T-cell (primary cell): Measurements from ENCODE around the gene ABCC5. TPM values are rescaled to one million over a fixed set of nuclear protein-coding genes. Genes with fewer than 3 reads are reported as not detected.
A peak's percentile ranks its signal among the peaks of the same experiment; 100 is the strongest.
"Not testable (repeated sequence)": the region's sequence is repeated elsewhere in the genome, so short reads cannot be mapped to it uniquely, and the experiment has no call there.

Source experiments
- ATAC-seq, 4 experiments: fragments of 200-7000 bp in 3 of 4; fragments of 150-1000 bp in 1 of 4; cut with Tn5 transposase; replicated peaks in 1 of 4; 1 replicate in 3 of 4; 2 replicates in 1 of 4; pipeline ENCODE4 v1.10.0; 2021; ENCODE audit warnings: moderate library complexity in 3 of 4, mild to moderate bottlenecking in 2 of 4, moderate number of reproducible peaks in 1 of 4
- CTCF ChIA-PET, 2 donors: fragments of 300-600 bp; sonication (Branson Sonifier 250); formaldehyde crosslinking; loops; one replicate each; lab custom pipeline; 2022; ENCODE audit warnings: antibody characterized with exemption in 2 of 2; lab: Charles Lee
- POLR2A ChIA-PET, 2 donors: fragments of 300-600 bp; sonication (Branson Sonifier 250); formaldehyde crosslinking; loops; one replicate each; lab custom pipeline; 2022; ENCODE audit warnings: antibody characterized with exemption in 2 of 2; lab: Charles Lee
- DNase-seq, 35 experiments: peaks; one replicate each; pipeline versions ENCODE4 v3.0.0 to v3.0.0-alpha.2; 2013 to 2023
- H3K27ac ChIP-seq: one replicate; pipeline ENCODE4 v1.5.1; 2013; ENCODE audit warnings: low read length
- H3K27me3 ChIP-seq, 2 experiments: replicated peaks in 1 of 2; 1 replicate in 1 of 2; 2 replicates in 1 of 2; pipeline versions ENCODE4 v1.6.1 to v1.7.0; 2013; ENCODE audit warnings: low read length in 1 of 2, mixed read lengths in 1 of 2; ENCODE audit not compliant: control insufficient read depth in 2 of 2, insufficient read depth in 2 of 2; ENCODE audit errors: extremely low read depth in 1 of 2
- H3K36me3 ChIP-seq, 2 donors: 1 replicate in 1 of 2; 2 replicates in 1 of 2; pipeline versions ENCODE4 v1.6.1 to v1.7.0; 2013; ENCODE audit warnings: low read length in 1 of 2; ENCODE audit not compliant: control insufficient read depth in 2 of 2, insufficient read depth in 1 of 2; ENCODE audit errors: extremely low read depth in 1 of 2
- H3K4me1 ChIP-seq, 2 experiments: 1 replicate in 1 of 2; 2 replicates in 1 of 2; pipeline versions ENCODE4 v1.6.1 to v1.7.0; 2013; ENCODE audit warnings: low read length in 2 of 2, mixed read lengths in 1 of 2; ENCODE audit not compliant: insufficient read depth in 2 of 2, control insufficient read depth in 1 of 2; ENCODE audit errors: extremely low read depth in 1 of 2
- H3K4me3 ChIP-seq, 2 donors: 1 replicate in 1 of 2; 2 replicates in 1 of 2; pipeline versions ENCODE4 v1.5.1 to v1.7.0; 2013; ENCODE audit warnings: mild to moderate bottlenecking in 2 of 2, low read length in 1 of 2, moderate library complexity in 1 of 2; ENCODE audit not compliant: control insufficient read depth in 1 of 2; ENCODE audit errors: extremely low read depth in 1 of 2
- H3K9me3 ChIP-seq: 2 replicates; pipeline ENCODE4 v1.7.0; 2013
- H3K27ac Mint-ChIP-seq, 2 donors: one replicate each; pipeline ENCODE4 v1.8.0; 2020 to 2021; ENCODE audit warnings: mild to moderate bottlenecking in 2 of 2, mixed read lengths in 2 of 2
- H3K27me3 Mint-ChIP-seq, 2 donors: one replicate each; pipeline ENCODE4 v1.8.0; 2021 to 2022; ENCODE audit warnings: mixed read lengths in 2 of 2
- H3K36me3 Mint-ChIP-seq: one replicate; pipeline ENCODE4 v1.8.0; 2021; ENCODE audit warnings: mixed read lengths
- H3K4me1 Mint-ChIP-seq, 3 donors: one replicate each; pipeline ENCODE4 v1.8.0; 2020 to 2022; ENCODE audit warnings: mixed read lengths in 3 of 3, mild to moderate bottlenecking in 1 of 3
- H3K4me3 Mint-ChIP-seq, 3 donors: one replicate each; pipeline ENCODE4 v1.8.0; 2020 to 2022; ENCODE audit warnings: mild to moderate bottlenecking in 3 of 3, mixed read lengths in 3 of 3, moderate library complexity in 3 of 3
- H3K9me3 Mint-ChIP-seq, 3 donors: one replicate each; pipeline ENCODE4 v1.8.0; 2020 to 2022; ENCODE audit warnings: mixed read lengths in 3 of 3
- WGBS: methylation state at CpG from one replicate; pipeline ENCODE4 v1.1.5; 2013; ENCODE audit warnings: missing lambda C conversion rate; ENCODE audit not compliant: insufficient coverage; 5-methylcytosine and 5-hydroxymethylcytosine counted together
- total RNA-seq, 35 experiments: library from RNA in 6 of 35; stranded (reverse) in 6 of 35; fragments of 120-200 nt in 1 of 35; gene quantifications; one replicate each; pipeline versions ENCODE4 v1.2.1 to v1.2.4 and lab custom pipeline; 2013 to 2026

Gene ABCC5
- total RNA-seq, 5 donors from 2014 or later (not counting 1 experiment from before 2014, with no cell fraction given) = 17.6 to 34.3 (median 30.2) TPM

DNA sequence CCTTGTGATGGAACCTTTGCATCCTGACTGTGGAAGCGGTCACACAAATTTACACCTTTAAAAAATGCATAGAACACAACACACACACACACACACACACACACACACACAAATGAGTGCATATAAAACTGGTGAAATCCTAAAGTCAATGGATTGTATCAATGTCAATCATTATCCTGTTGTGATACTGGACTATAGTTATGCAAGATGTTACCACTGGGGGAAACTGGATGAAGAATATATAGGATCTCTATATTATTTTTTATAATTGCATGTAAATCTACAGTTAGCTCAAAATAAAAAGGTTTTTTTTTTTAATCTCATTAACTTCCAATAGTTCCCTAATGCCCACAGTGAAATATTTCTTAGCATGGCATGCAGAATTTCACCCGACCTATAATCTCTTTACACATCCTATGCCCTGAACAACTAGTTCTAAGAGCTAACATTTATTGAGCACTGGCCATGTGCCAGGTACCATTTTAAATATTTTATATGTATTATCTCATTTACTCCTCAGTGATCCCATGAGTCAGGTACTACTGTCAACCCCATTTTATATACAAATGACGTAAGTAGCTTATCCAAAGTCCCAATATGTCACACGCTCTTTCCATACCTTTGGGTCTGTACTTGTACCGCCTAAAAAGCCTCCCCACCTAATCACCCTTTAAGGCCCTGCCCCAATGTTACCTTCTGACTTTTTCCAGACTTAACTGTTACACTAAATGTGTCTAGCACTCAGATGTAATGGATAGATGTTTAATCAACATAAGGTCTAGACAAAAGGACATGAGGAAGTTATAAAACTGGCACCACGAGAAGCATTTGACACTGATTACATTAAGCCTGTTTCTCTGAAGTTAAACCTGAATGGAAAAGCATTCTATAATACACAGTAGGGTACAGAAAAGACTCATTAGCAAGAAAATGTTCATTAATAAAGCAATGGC lies 5.5 kb downstream of the ABCC5 start:
- Histone ChIP-seq H3K27ac (no peak overlapping the region), H3K4me3 (no peak overlapping the region), H3K9me3 (no peaks in the 10 kb centered on the region), H3K36me3 (peaks cover 9 to 11% of the 10 kb centered on the region in 2 donors), H3K4me1 (peaks cover 6 to 7% of the 10 kb centered on the region in 2 experiments), H3K27me3 (no peaks in the 10 kb centered on the region)
- WGBS = no CpG with 5 or more reads among the region's 6 CpGs
- no peaks in the 10 kb centered on the region for H3K9me3 Mint-ChIP-seq
- ChIA-PET POLR2A (interaction anchor here in 1 of 2 donors (0.6 to 0.7 kb wide), 2 partner anchors 190 to 303 kb away, joined by 3 to 4 read pairs; no protein-coding TSS in a partner anchor), CTCF (interaction anchor here in 1 of 2 donors (1.0 kb wide), 1 partner anchor 544 kb away, joined by 3 read pairs; no protein-coding TSS in a partner anchor)
- H3K4me1 Mint-ChIP-seq = peaks cover 7 to 18% (median 15%) of the 10 kb centered on the region in 3 donors
- peaks cover 40% of the 10 kb centered on the region for H3K36me3 Mint-ChIP-seq
- no peak overlapping the region for H3K4me3 Mint-ChIP-seq
- ATAC-seq (no peak), DNase-seq (no peak)
- no peak overlapping the region for H3K27ac Mint-ChIP-seq
- H3K27me3 Mint-ChIP-seq = no peaks in the 10 kb centered on the region

DNA sequence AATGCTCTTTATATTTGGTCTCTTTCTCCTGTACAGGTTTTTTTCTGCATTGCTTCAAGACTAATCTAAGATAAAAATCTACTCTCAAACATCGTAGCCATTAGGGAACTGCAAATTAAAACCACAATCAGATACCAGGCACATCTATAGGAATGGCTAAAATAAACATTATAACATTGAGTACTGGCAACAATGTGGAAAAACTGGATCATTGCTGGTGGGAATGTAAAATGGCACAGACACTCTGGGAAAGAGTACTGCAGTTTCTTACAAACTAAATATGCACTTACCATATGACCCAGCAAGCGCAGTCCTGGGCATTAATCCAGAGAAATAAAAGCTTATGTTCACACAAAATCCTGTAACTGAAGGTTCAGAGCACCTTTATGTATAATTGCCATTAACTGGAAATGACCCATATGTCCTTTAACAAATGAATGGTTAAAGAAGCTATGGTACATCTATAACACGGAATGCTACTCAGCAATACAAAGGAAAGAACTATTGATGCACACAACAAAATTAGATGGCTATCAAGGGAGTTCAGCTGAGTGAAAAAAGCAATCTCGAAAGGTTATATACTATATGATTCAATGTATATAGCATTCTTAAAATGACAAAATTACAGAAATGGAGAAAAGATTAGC lies 6.3 kb downstream of the ABCC5 start:
- H3K9me3 Mint-ChIP-seq = no peaks in the 10 kb centered on the region
- H3K36me3 Mint-ChIP-seq = peaks cover 40% of the 10 kb centered on the region
- Histone ChIP-seq H3K27me3 (no peaks in the 10 kb centered on the region), H3K36me3 (peaks cover 9 to 11% of the 10 kb centered on the region in 2 donors), H3K9me3 (no peaks in the 10 kb centered on the region), H3K4me1 (no peaks in the 10 kb centered on the region), H3K4me3 (no peak overlapping the region), H3K27ac (no peak overlapping the region)
- POLR2A ChIA-PET = interaction anchor here in 1 of 2 donors (0.6 kb wide), 1 partner anchor 304 kb away, joined by 3 read pairs; no protein-coding TSS in a partner anchor
- ATAC-seq (no peak), DNase-seq (no peak)
- WGBS = no CpG with 5 or more reads among the region's 4 CpGs
- H3K4me1 Mint-ChIP-seq = peaks cover 5 to 15% (median 11%) of the 10 kb centered on the region in 3 donors
- H3K27me3 Mint-ChIP-seq = no peaks in the 10 kb centered on the region
- H3K4me3 Mint-ChIP-seq = no peak overlapping the region
- H3K27ac Mint-ChIP-seq = no peak overlapping the region
- CTCF ChIA-PET = interaction anchor here in 1 of 2 donors (1.0 kb wide), 1 partner anchor 543 kb away, joined by 3 read pairs; no protein-coding TSS in a partner anchor

DNA sequence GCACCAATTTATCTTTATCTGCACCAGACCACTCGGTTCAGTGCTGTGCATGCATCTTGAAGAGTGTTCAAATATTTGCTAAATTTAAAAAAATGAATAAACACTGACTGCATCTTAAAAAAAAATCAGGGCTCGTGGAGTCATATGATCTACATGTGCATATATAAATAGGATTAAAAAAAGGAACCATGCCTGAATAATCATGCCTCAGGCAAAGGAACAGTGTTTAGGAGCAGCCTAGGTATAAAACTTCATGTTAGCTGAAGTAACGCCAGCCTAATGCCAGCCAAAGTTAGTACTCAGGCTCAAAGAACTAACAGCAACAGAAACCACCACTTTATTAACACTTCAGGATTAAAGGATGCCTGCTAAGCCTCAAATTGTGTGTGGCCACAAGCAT lies 9.5 kb downstream of the ABCC5 start:
- DNase-seq (no peak), ATAC-seq (no peak)
- H3K4me3 ChIP-seq = no peak overlapping the region
- ChIA-PET CTCF (interaction anchor here in 1 of 2 donors (1.9 kb wide), 1 partner anchor 10 kb away, joined by 6 read pairs; the partner anchor contains the start of gene ABCC5), POLR2A (no interaction called here)
- H3K4me1 Mint-ChIP-seq = peaks cover 9 to 16% (median 14%) of the 10 kb centered on the region in 3 donors
- H3K36me3 ChIP-seq = peaks cover 11 to 13% of the 10 kb centered on the region in 2 donors
- peaks cover 0 to 3% of the 10 kb centered on the region in 2 experiments for H3K4me1 ChIP-seq
- no peaks in the 10 kb centered on the region for H3K9me3 Mint-ChIP-seq
- no CpG with 5 or more reads among the region's 3 CpGs for WGBS
- no peak overlapping the region for H3K27ac ChIP-seq
- no peak overlapping the region for H3K27ac Mint-ChIP-seq
- H3K27me3 Mint-ChIP-seq = no peaks in the 10 kb centered on the region
- H3K4me3 Mint-ChIP-seq = no peak overlapping the region
- peaks cover 38% of the 10 kb centered on the region for H3K36me3 Mint-ChIP-seq
- H3K27me3 ChIP-seq = no peaks in the 10 kb centered on the region
- H3K9me3 ChIP-seq = no peaks in the 10 kb centered on the region

DNA sequence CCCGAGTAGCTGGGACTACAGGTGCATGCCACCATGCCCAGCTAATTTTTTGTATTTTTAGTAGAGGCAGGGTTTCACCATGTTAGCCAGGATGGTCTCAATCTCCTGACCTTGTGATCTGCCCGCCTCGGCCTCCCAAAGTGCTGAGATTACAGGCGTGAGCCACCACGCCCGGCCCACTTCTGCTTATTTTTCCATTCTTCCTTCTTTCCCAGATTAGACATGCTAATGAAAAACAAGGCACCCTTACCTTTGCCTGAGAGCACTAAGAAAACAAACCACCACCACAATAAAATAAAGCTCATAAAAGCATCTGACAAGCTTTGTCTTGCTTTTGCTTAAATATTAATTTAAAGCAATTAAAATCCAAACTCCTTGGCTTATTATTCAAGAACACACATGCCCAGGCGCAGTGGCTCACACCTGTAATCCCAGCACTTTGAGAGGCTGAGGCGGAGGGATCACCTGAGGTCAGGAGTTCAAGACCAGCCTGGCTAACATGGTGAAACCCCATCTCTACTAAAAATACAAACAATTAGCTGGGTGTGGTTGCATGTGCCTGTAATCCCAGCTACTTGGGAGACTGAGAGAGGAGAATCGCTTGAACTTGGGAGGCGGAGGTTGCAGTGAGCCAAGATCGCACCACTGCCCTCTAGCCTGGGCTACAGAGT lies 10.4 kb downstream of the ABCC5 start:
- peaks cover 13 to 15% of the 10 kb centered on the region in 2 donors for H3K36me3 ChIP-seq
- Mint-ChIP-seq H3K36me3 (peaks cover 36% of the 10 kb centered on the region), H3K4me1 (peaks cover 9 to 21% (median 14%) of the 10 kb centered on the region in 3 donors)
- ChIA-PET CTCF (interaction anchor here in 1 of 2 donors (1.5 to 1.9 kb wide), 2 partner anchors 9 to 11 kb away, joined by 4 to 6 read pairs; partner anchors contain the start of gene ABCC5), POLR2A (interaction anchor here in 1 of 2 donors (0.5 kb wide), 1 partner anchor 107 kb away, joined by 5 read pairs; no protein-coding TSS in a partner anchor)
- not testable (repeated sequence) for H3K9me3 ChIP-seq, H3K9me3 Mint-ChIP-seq, DNase-seq, H3K27ac ChIP-seq, ATAC-seq, H3K4me3 ChIP-seq, H3K27me3 Mint-ChIP-seq, H3K4me3 Mint-ChIP-seq, H3K27me3 ChIP-seq, H3K27ac Mint-ChIP-seq, H3K4me1 ChIP-seq
- WGBS = 100% methylated on average over 2 of the region's 11 CpGs

DNA sequence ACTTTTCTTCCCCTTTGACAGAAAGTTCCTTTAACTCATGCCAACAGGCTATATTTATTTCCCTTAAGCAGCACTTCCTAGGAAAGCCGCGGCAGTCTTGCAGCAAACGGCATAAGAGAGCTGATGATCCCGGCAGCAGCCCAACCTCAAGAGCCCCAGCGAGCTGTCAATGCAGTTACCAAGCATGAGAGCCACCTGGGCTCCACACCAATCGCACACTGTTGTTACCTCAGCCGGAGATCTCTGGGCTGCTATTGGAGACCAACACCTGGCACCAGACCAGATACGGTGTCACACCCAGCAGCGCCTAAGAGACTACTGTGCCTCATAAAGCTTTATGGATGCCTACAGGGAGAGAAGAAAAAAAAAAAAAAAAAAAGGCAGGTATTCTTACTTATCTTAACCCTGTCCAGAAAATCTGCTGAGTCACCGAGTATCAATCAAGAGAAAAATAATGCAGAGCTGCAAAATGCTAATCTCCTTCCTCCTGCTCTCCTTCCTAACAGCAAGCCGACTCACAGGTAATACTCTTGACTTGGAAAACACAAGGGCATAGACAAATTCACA lies 11.7 kb downstream of the ABCC5 start:
- ChIA-PET POLR2A (interaction anchor here (0.6 kb wide), 3 partner anchors 9 to 158 kb away, joined by 3 to 6 read pairs (median 4); no protein-coding TSS in a partner anchor), CTCF (interaction anchor here (0.6 to 1.9 kb wide), 5 partner anchors 10 to 231 kb away, joined by 3 to 6 read pairs (median 4); partner anchors contain the start of gene ABCC5 (in 1 of the 2))
- no peaks in the 10 kb centered on the region for H3K27me3 ChIP-seq
- peaks cover 9 to 13% of the 10 kb centered on the region in 2 donors for H3K36me3 ChIP-seq
- no peak overlapping the region for H3K27ac Mint-ChIP-seq
- H3K27ac ChIP-seq = no peak overlapping the region
- WGBS = 48% methylated on average over 6 of the region's 11 CpGs
- no peaks in the 10 kb centered on the region for H3K9me3 Mint-ChIP-seq
- ATAC-seq (peak in 3 of 4 experiments; percentile 38 to 90 (median 46)), DNase-seq (peak in 18 of 35 experiments; percentile 5 to 43 (median 14))
- no peaks in the 10 kb centered on the region for H3K9me3 ChIP-seq
- H3K4me1 ChIP-seq = peaks cover 0 to 3% of the 10 kb centered on the region in 2 experiments
- H3K4me1 Mint-ChIP-seq = peaks cover 9 to 21% (median 14%) of the 10 kb centered on the region in 3 donors
- no peaks in the 10 kb centered on the region for H3K27me3 Mint-ChIP-seq
- H3K4me3 Mint-ChIP-seq = no peak overlapping the region
- H3K36me3 Mint-ChIP-seq = peaks cover 29% of the 10 kb centered on the region
- H3K4me3 ChIP-seq = no peak overlapping the region
